PC-9 (cell line): ENCODE data around the gene PTPRD.

Experiments used
- EZH2 ChIP-seq: fragments of 200-600 bp; sonication (generic); IDR thresholded peaks from 2 replicates; pipeline ENCODE4 v1.8.0; 2017; ENCODE audit warnings: antibody characterized with exemption, low read depth
- TF ChIP-seq, protein P1 (sequence below): fragments of 200-600 bp; sonication (generic); conservative IDR thresholded peaks from 2 replicates; pipeline ENCODE4 v1.6.1; 2017; ENCODE audit warnings: mixed run types, antibody characterized with exemption, mild to moderate bottlenecking, moderate library complexity

DNA sequence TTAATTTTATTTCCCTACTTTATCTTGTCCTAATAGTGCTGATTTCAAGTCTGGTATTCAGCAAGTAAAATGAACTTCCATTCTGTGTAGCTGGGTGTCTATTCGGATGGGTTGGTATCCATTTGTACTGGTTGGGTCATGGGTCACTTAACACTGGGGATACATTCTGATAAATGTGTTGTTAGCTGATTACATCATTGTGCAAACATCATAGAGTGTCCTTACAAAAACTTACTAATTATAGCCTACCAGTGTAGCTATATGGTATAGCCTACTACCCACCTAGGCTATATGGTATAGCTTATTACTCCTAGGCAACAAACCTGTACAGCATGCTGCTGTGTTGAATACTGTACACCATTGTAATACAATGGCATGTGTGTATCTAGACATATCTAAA lies 1439.5 kb downstream of the PTPRD start:
- no peak for TF ChIP-seq EZH2
- TF ChIP-seq, protein P1, sequence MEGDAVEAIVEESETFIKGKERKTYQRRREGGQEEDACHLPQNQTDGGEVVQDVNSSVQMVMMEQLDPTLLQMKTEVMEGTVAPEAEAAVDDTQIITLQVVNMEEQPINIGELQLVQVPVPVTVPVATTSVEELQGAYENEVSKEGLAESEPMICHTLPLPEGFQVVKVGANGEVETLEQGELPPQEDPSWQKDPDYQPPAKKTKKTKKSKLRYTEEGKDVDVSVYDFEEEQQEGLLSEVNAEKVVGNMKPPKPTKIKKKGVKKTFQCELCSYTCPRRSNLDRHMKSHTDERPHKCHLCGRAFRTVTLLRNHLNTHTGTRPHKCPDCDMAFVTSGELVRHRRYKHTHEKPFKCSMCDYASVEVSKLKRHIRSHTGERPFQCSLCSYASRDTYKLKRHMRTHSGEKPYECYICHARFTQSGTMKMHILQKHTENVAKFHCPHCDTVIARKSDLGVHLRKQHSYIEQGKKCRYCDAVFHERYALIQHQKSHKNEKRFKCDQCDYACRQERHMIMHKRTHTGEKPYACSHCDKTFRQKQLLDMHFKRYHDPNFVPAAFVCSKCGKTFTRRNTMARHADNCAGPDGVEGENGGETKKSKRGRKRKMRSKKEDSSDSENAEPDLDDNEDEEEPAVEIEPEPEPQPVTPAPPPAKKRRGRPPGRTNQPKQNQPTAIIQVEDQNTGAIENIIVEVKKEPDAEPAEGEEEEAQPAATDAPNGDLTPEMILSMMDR, result no peak
